RWPE2 (cell line): ENCODE results near the gene EHBP1L1.

Source experiments
- ATAC-seq: fragments of 200-7000 bp; cut with Tn5 transposase; 3 replicates; pipeline ENCODE4 v1.9.1; 2021; ENCODE audit warnings: low read depth
- DNase-seq: peaks from one replicate; pipeline ENCODE4 v3.0.0-alpha.2; 2020; ENCODE audit warnings: low spot score
- H3K27ac ChIP-seq: fragments of 450-650 bp; 2 replicates; pipeline ENCODE4 v1.5.1; 2017; ENCODE audit warnings: mild to moderate bottlenecking; ENCODE audit not compliant: poor library complexity, severe bottlenecking
- H3K27me3 ChIP-seq: fragments of 250-450 bp; sonication (Bioruptor Pico); 2 replicates; pipeline ENCODE4 v1.5.1; 2021; ENCODE audit warnings: mild to moderate bottlenecking, moderate library complexity; ENCODE audit not compliant: insufficient read depth, poor library complexity, severe bottlenecking
- H3K36me3 ChIP-seq: fragments of 250-450 bp; sonication (Bioruptor Pico); 2 replicates; pipeline ENCODE4 v1.5.1; 2020; ENCODE audit warnings: low read depth, mild to moderate bottlenecking, moderate library complexity
- H3K4me1 ChIP-seq: fragments of 250-450 bp; sonication (Bioruptor Pico); 2 replicates; pipeline ENCODE4 v1.5.1; 2021; ENCODE audit warnings: mild to moderate bottlenecking, moderate library complexity; ENCODE audit not compliant: insufficient read depth, poor library complexity, severe bottlenecking
- H3K4me3 ChIP-seq: fragments of 250-450 bp; sonication (Bioruptor Pico); 2 replicates; pipeline ENCODE4 v1.5.1; 2021; ENCODE audit warnings: mild to moderate bottlenecking, moderate library complexity; ENCODE audit not compliant: severe bottlenecking
- H3K9me3 ChIP-seq: fragments of 250-450 bp; sonication (Bioruptor Pico); 2 replicates; pipeline ENCODE4 v1.5.1; 2021; ENCODE audit warnings: mild to moderate bottlenecking, moderate library complexity; ENCODE audit not compliant: severe bottlenecking
- CTCF ChIP-seq: fragments of 450-650 bp; IDR thresholded peaks from one replicate; pipeline ENCODE4 v1.5.1; 2017; ENCODE audit warnings: mild to moderate bottlenecking, moderate library complexity; ENCODE audit not compliant: poor library complexity, severe bottlenecking

The EHBP1L1 gene

DNA sequence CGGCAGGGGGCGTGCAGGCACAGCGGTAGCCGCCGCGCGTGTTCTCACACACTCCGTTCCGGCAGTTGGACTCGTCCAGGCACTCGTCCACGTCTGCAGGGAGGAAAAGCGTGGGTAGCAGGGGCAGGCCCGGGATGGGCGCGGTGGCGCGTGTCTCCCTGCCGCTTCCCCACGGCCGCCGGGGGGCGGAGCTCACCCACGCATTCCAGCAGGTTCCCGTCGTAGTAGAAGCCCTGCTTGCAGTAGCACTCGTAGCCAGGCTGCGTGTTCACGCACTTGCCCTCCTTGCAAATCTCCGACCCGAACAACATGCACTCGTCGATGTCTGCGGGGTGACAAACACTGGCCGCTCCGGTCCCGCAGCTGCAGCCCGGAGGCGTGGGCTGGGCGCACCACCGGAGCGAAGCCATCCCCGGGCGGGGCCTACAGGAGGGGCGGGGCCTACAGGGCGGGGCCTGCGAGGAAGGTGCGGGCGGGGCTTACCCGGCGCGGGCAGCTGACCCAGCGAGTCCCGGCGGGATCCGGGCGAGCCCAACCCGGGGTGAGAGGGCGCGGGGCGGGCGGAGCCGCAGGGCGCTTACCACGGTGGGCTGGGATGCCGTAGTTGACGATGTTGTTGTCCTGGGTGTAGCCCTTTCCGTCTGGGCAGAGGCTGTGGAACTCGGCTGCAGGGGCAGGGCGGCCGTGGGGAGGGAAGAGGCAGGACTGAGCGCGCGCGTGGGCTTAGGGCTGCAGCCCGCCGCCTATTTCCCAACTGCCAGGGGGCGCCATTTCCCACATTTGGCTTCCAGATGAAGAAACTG is 35.4 kb upstream of the EHBP1L1 start:
- peak; percentile 92 for DNase-seq
- H3K4me1 ChIP-seq = peaks cover 11% of the 10 kb centered on the region
- H3K9me3 ChIP-seq = no peaks in the 10 kb centered on the region
- peaks cover 7% of the 10 kb centered on the region for H3K36me3 ChIP-seq
- ATAC-seq = peak; percentile 72
- H3K4me3 ChIP-seq = peak overlapping the region; percentile 48
- peak overlapping the region; percentile 65 for H3K27ac ChIP-seq
- TF ChIP-seq CTCF = peak; percentile 84
- no peaks in the 10 kb centered on the region for H3K27me3 ChIP-seq

DNA sequence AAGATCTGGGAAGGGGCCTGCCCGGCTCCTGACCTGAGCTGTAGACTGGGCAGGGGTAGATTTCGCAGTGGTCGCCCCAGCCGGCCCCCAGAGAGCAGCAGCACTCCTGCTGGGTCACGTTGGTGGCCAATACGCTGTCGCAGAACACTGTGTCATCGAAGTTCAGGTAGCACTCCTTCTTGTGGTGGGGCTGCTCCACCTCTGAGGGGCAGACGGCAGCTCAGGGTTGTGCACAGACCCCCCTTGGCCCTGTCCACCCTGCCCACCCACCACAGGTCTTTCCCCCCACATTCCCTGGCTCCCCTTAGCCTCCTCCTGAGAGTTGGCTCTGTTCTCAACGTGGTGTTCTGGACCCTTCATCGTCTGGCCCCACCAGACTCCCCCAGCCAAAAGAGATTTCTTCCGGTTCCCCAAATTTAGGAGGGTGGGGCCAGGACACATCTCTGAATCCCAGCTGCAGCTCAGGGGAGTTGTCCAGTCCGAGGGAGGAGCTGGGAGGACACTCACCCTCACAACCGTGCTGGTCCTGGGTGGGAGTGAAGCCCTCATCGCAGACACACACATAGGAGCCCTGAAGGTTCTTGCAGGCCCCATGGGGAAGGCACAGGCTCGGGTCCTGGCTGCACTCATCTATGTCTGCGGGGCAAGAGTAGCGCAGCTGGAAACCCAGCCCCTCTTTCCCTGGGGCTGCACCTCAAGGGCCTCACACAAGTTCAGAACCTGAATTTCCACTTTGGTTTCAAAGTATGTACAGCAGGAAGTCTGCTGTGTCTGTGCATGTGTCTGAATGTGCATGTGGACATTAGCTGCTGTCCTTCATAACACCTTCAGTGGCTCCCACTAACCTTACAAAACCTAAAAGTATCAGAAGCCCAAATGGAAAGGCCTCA is 34.5 kb upstream of the EHBP1L1 start:
- H3K4me1 ChIP-seq = peaks cover 11% of the 10 kb centered on the region
- no peaks in the 10 kb centered on the region for H3K27me3 ChIP-seq
- DNase-seq (no peak), ATAC-seq (no peak)
- H3K4me3 ChIP-seq = peak overlapping the region; percentile 48
- H3K27ac ChIP-seq = peak overlapping the region; percentile 65
- peak; percentile 51 for TF ChIP-seq CTCF
- peaks cover 7% of the 10 kb centered on the region for H3K36me3 ChIP-seq
- no peaks in the 10 kb centered on the region for H3K9me3 ChIP-seq

DNA sequence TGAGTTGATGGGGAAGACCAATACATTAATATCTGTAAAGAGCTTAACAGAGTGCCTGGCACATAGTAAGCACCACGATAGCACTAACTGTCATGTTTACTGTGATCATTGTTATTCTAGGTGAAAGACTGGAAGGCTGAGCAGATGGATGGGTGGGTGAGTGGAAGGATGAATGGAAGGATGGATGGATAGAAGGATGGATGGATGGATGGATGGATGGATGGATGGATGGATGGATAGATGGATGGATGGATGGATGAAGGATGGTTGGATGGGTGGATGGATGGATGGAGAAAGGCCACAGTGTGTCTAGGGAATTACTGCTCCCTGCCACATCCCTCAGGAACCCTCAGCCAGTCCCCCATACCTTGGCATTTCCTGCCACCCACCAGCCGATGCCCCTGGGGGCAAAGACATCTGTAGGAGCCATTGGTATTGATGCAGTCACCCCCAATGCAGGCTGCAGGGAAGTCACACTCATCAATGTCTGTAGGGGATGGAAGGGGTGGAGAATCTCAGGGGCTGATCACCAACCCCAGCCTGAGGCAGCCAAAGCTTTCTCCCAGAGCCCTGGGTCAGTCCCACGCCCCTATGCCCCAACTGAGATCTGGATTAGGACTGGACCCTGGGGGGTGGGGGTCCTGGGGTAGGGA is 33.0 kb upstream of the EHBP1L1 start:
- H3K27me3 ChIP-seq = no peaks in the 10 kb centered on the region
- ATAC-seq (no peak), DNase-seq (no peak)
- no peak for TF ChIP-seq CTCF
- H3K36me3 ChIP-seq = peaks cover 7% of the 10 kb centered on the region
- no peak overlapping the region for H3K27ac ChIP-seq
- peaks cover 11% of the 10 kb centered on the region for H3K4me1 ChIP-seq
- H3K4me3 ChIP-seq = no peak overlapping the region
- no peaks in the 10 kb centered on the region for H3K9me3 ChIP-seq

GRCh38 chr11:65545853-65546216 is 30.0 kb upstream of the EHBP1L1 start:
- Histone ChIP-seq H3K9me3 (no peaks in the 10 kb centered on the region), H3K27me3 (no peaks in the 10 kb centered on the region), H3K4me3 (no peak overlapping the region), H3K36me3 (peaks cover 4% of the 10 kb centered on the region; the same call in 1 of the 2 replicates), H3K4me1 (peaks cover 11% of the 10 kb centered on the region), H3K27ac (no peak overlapping the region)
- TF ChIP-seq CTCF = no peak
- ATAC-seq (no peak), DNase-seq (no peak)
